Calu3 (cell line): Measurements from ENCODE around the gene CYSTM1. TPM values are rescaled to one million over a fixed set of nuclear protein-coding genes. Genes with fewer than 3 reads are reported as not detected.
A peak's percentile ranks its signal among the peaks of the same experiment; 100 is the strongest.

Experiments
- BruUV-seq: library from RNA; stranded (reverse); fragments of 400-500 nt; replicated peaks from 2 replicates; lab custom pipeline; 2021; lab: Mats Ljungman, UMichigan
- CTCF ChIA-PET: fragments of 300-600 bp; sonication (Branson Sonifier 250); formaldehyde crosslinking; loops from one replicate; lab custom pipeline; 2022; ENCODE audit warnings: antibody characterized with exemption; lab: Charles Lee
- DNase-seq: peaks from one replicate; pipeline ENCODE4 v3.0.0; 2022
- H3K27ac Mint-ChIP-seq: one replicate; pipeline ENCODE4 v1.8.0; 2022; ENCODE audit warnings: mixed read lengths; ENCODE audit not compliant: unreplicated experiment
- H3K27me3 Mint-ChIP-seq: one replicate; pipeline ENCODE4 v1.8.0; 2022; ENCODE audit warnings: mixed read lengths; ENCODE audit not compliant: unreplicated experiment
- H3K36me3 Mint-ChIP-seq: one replicate; pipeline ENCODE4 v1.8.0; 2022; ENCODE audit warnings: mild to moderate bottlenecking, moderate library complexity, mixed read lengths; ENCODE audit not compliant: insufficient read depth, unreplicated experiment
- H3K4me1 Mint-ChIP-seq: one replicate; pipeline ENCODE4 v1.8.0; 2022; ENCODE audit warnings: mild to moderate bottlenecking, low read depth, mixed read lengths; ENCODE audit not compliant: unreplicated experiment
- H3K4me3 Mint-ChIP-seq: one replicate; pipeline ENCODE4 v1.8.0; 2022; ENCODE audit warnings: mild to moderate bottlenecking, low read depth, moderate library complexity, mixed read lengths; ENCODE audit not compliant: unreplicated experiment
- H3K9me3 Mint-ChIP-seq: one replicate; pipeline ENCODE4 v1.8.0; 2022; ENCODE audit warnings: low read depth, mixed read lengths; ENCODE audit not compliant: unreplicated experiment
- CTCF ChIP-seq: fragments of 200-600 bp; IDR thresholded peaks from one replicate; pipeline ENCODE4 v1.8.0; 2022; ENCODE audit warnings: antibody characterized with exemption; ENCODE audit not compliant: unreplicated experiment
- intact Hi-C: fragments of 100-400 bp; cut with micrococcal nuclease; formaldehyde crosslinking; loops from one replicate; pipeline ENCODE4 v1.10.0; 2022; ENCODE audit not compliant: unreplicated experiment
- total RNA-seq: library from RNA; stranded (reverse); gene quantifications from 2 replicates; pipeline ENCODE4 v1.2.3, GENCODE V29; 2022

CYSTM1 gene
- total RNA-seq, 1 experiment from 2014 or later, result 198 TPM

- Mint-ChIP-seq H3K27ac (peak overlapping the region; percentile 5), H3K27me3 (no peaks in the 10 kb centered on the region)
- BruUV-seq, result no TSS peak
Observed at GRCh38 chr5:140182803-140183367, 7.9 kb downstream of the CYSTM1 start.

GRCh38 chr5:140185409-140185808, 10.4 kb downstream of the CYSTM1 start:
- Mint-ChIP-seq H3K27me3 (no peaks in the 10 kb centered on the region), H3K4me3 (no peak overlapping the region), H3K9me3 (no peaks in the 10 kb centered on the region), H3K36me3 (peaks cover 20% of the 10 kb centered on the region), H3K27ac (no peak overlapping the region), H3K4me1 (peaks cover 42% of the 10 kb centered on the region)
- BruUV-seq, result no TSS peak
- CTCF ChIA-PET, result interaction anchor here (1.0 kb wide), 1 partner anchor 21 kb away, joined by 3 read pairs; no protein-coding TSS in a partner anchor
- TF ChIP-seq CTCF, result no peak
- no peak for DNase-seq
- intact Hi-C loops, result no loop called here

More at GRCh38 chr5:140182803-140183367, 7.9 kb downstream of the CYSTM1 start:
- CTCF ChIA-PET, result interaction anchor here (0.7 kb wide), 1 partner anchor 57 kb away, joined by 4 read pairs; no protein-coding TSS in a partner anchor
- no peak for TF ChIP-seq CTCF
- Mint-ChIP-seq H3K36me3 (peaks cover 21% of the 10 kb centered on the region), H3K4me1 (peaks cover 45% of the 10 kb centered on the region), H3K9me3 (no peaks in the 10 kb centered on the region), H3K4me3 (peak overlapping the region; percentile 12)
- intact Hi-C loops, result loop anchor here (5.0 kb wide), 1 partner anchor 44 kb away; no protein-coding TSS in a partner anchor
- peak; percentile 41 for DNase-seq

- H3K4me3 Mint-ChIP-seq, result no peak overlapping the region
- peaks cover 42% of the 10 kb centered on the region for H3K4me1 Mint-ChIP-seq
- H3K27ac Mint-ChIP-seq, result no peak overlapping the region
- DNase-seq, result no peak
- BruUV-seq, result no TSS peak
- TF ChIP-seq CTCF, result no peak
- H3K9me3 Mint-ChIP-seq, result no peaks in the 10 kb centered on the region
- intact Hi-C loops, result no loop called here
- CTCF ChIA-PET, result no interaction called here
- peaks cover 20% of the 10 kb centered on the region for H3K36me3 Mint-ChIP-seq
- no peaks in the 10 kb centered on the region for H3K27me3 Mint-ChIP-seq
Observed at GRCh38 chr5:140186267-140186671, 11.3 kb downstream of the CYSTM1 start.

- CTCF ChIA-PET, result interaction anchor here (0.7 to 1.0 kb wide), 3 partner anchors 11 to 73 kb away, joined by 3 to 10 read pairs (median 3); no protein-coding TSS in a partner anchor
- DNase-seq, result no peak
- no peak for TF ChIP-seq CTCF
- intact Hi-C loops, result no loop called here
- no TSS peak for BruUV-seq
- no peak overlapping the region for H3K27ac Mint-ChIP-seq
- no peaks in the 10 kb centered on the region for H3K27me3 Mint-ChIP-seq
- H3K4me1 Mint-ChIP-seq, result peaks cover 30% of the 10 kb centered on the region
- H3K9me3 Mint-ChIP-seq, result no peaks in the 10 kb centered on the region
- H3K36me3 Mint-ChIP-seq, result peaks cover 14% of the 10 kb centered on the region
- no peak overlapping the region for H3K4me3 Mint-ChIP-seq
Observed at GRCh38 chr5:140189253-140189652, 14.3 kb downstream of the CYSTM1 start.
